Measurements from ENCODE around the gene HOXD9.

HOXD9 gene

GRCh38 chr2:176101216-176101830, 21.2 kb upstream of the HOXD9 start:
- H3K36me3 Mint-ChIP-seq: no peaks in the 10 kb centered on the region
- peaks cover 60% of the 10 kb centered on the region for H3K27me3 Mint-ChIP-seq
- no peak overlapping the region for H3K27ac Mint-ChIP-seq
- H3K4me3 Mint-ChIP-seq: no peak overlapping the region
- H3K9me3 Mint-ChIP-seq (ENCODE audit: low read depth): no peaks in the 10 kb centered on the region
- peaks cover 38% of the 10 kb centered on the region for H3K4me1 Mint-ChIP-seq (ENCODE audit: low read depth)

- Mint-ChIP-seq H3K27ac (no peak overlapping the region), H3K9me3 (ENCODE audit: low read depth) (no peaks in the 10 kb centered on the region), H3K4me1 (ENCODE audit: low read depth) (peaks cover 35% of the 10 kb centered on the region), H3K36me3 (no peaks in the 10 kb centered on the region), H3K27me3 (peaks cover 57% of the 10 kb centered on the region), H3K4me3 (no peak overlapping the region)
Measured at GRCh38 chr2:176101842-176102241, 20.7 kb upstream of the HOXD9 start.

- H3K27me3 Mint-ChIP-seq: peaks cover 57% of the 10 kb centered on the region
- no peak overlapping the region for H3K27ac Mint-ChIP-seq
- H3K4me3 Mint-ChIP-seq: no peak overlapping the region
- no peaks in the 10 kb centered on the region for H3K36me3 Mint-ChIP-seq
- peaks cover 33% of the 10 kb centered on the region for H3K4me1 Mint-ChIP-seq (ENCODE audit: low read depth)
- no peaks in the 10 kb centered on the region for H3K9me3 Mint-ChIP-seq (ENCODE audit: low read depth)
Measured at GRCh38 chr2:176102309-176102866, 20.1 kb upstream of the HOXD9 start.

- H3K4me3 Mint-ChIP-seq: no peak overlapping the region
- peaks cover 25% of the 10 kb centered on the region for H3K4me1 Mint-ChIP-seq (ENCODE audit: low read depth)
- H3K27me3 Mint-ChIP-seq: peaks cover 52% of the 10 kb centered on the region
- no peak overlapping the region for H3K27ac Mint-ChIP-seq
- no peaks in the 10 kb centered on the region for H3K36me3 Mint-ChIP-seq
- H3K9me3 Mint-ChIP-seq (ENCODE audit: low read depth): no peaks in the 10 kb centered on the region
Measured at GRCh38 chr2:176103194-176103593, 19.3 kb upstream of the HOXD9 start.

GRCh38 chr2:176103742-176104315, 18.7 kb upstream of the HOXD9 start:
- Mint-ChIP-seq H3K27me3 (peaks cover 51% of the 10 kb centered on the region), H3K4me3 (no peak overlapping the region), H3K27ac (no peak overlapping the region), H3K9me3 (ENCODE audit: low read depth) (no peaks in the 10 kb centered on the region), H3K36me3 (no peaks in the 10 kb centered on the region), H3K4me1 (ENCODE audit: low read depth) (peaks cover 26% of the 10 kb centered on the region)

GRCh38 chr2:176104316-176105077, 18.0 kb upstream of the HOXD9 start:
- H3K4me3 Mint-ChIP-seq: no peak overlapping the region
- H3K4me1 Mint-ChIP-seq (ENCODE audit: low read depth): peaks cover 30% of the 10 kb centered on the region
- no peak overlapping the region for H3K27ac Mint-ChIP-seq
- H3K36me3 Mint-ChIP-seq: no peaks in the 10 kb centered on the region
- peaks cover 52% of the 10 kb centered on the region for H3K27me3 Mint-ChIP-seq
- H3K9me3 Mint-ChIP-seq (ENCODE audit: low read depth): no peaks in the 10 kb centered on the region

- H3K4me3 Mint-ChIP-seq: no peak overlapping the region
- no peak overlapping the region for H3K27ac Mint-ChIP-seq
- H3K27me3 Mint-ChIP-seq: peaks cover 56% of the 10 kb centered on the region
Measured at GRCh38 chr2:176105078-176105729, 17.3 kb upstream of the HOXD9 start.

GRCh38 chr2:176105730-176106580, 16.6 kb upstream of the HOXD9 start:
- Mint-ChIP-seq H3K9me3 (ENCODE audit: low read depth) (no peaks in the 10 kb centered on the region), H3K27ac (no peak overlapping the region), H3K27me3 (peaks cover 59% of the 10 kb centered on the region), H3K36me3 (no peaks in the 10 kb centered on the region), H3K4me3 (peak overlapping the region; percentile 84), H3K4me1 (ENCODE audit: low read depth) (peaks cover 30% of the 10 kb centered on the region)

More at GRCh38 chr2:176105078-176105729, 17.3 kb upstream of the HOXD9 start:
- Mint-ChIP-seq H3K36me3 (no peaks in the 10 kb centered on the region), H3K9me3 (ENCODE audit: low read depth) (no peaks in the 10 kb centered on the region), H3K4me1 (ENCODE audit: low read depth) (peaks cover 30% of the 10 kb centered on the region)

- Mint-ChIP-seq H3K4me3 (peak within 1 kb of the TSS; percentile 84), H3K27ac (peak within 1 kb of the TSS; percentile 41), H3K9me3 (ENCODE audit: low read depth) (no peaks in the 10 kb centered on the region), H3K4me1 (ENCODE audit: low read depth) (peaks cover 32% of the 10 kb centered on the region), H3K36me3 (peaks cover 2% of the 10 kb centered on the region), H3K27me3 (peaks cover 61% of the 10 kb centered on the region)
Measured at GRCh38 chr2:176106581-176107539, 15.7 kb upstream of the HOXD9 start, which contains the start of gene HOXD11. Gene HOXD11 (plus strand): TSS chr2:176107280. CDS start chr2:176107356, 76 bp downstream.

GRCh38 chr2:176107731-176108181, 14.8 kb upstream of the HOXD9 start:
- no peak overlapping the region for H3K4me3 Mint-ChIP-seq
- H3K27me3 Mint-ChIP-seq: peaks cover 58% of the 10 kb centered on the region
- H3K9me3 Mint-ChIP-seq (ENCODE audit: low read depth): no peaks in the 10 kb centered on the region
- H3K27ac Mint-ChIP-seq: no peak overlapping the region
- H3K4me1 Mint-ChIP-seq (ENCODE audit: low read depth): peaks cover 32% of the 10 kb centered on the region
- peaks cover 2% of the 10 kb centered on the region for H3K36me3 Mint-ChIP-seq

- peak overlapping the region; percentile 23 for H3K4me3 Mint-ChIP-seq
- peaks cover 61% of the 10 kb centered on the region for H3K27me3 Mint-ChIP-seq
- H3K36me3 Mint-ChIP-seq: peaks cover 2% of the 10 kb centered on the region
- H3K4me1 Mint-ChIP-seq (ENCODE audit: low read depth): peaks cover 28% of the 10 kb centered on the region
- peak overlapping the region; percentile 25 for H3K27ac Mint-ChIP-seq
- H3K9me3 Mint-ChIP-seq (ENCODE audit: low read depth): no peaks in the 10 kb centered on the region
Measured at GRCh38 chr2:176109192-176109901, 13.2 kb upstream of the HOXD9 start.

GRCh38 chr2:176109946-176110345, 12.6 kb upstream of the HOXD9 start:
- peak overlapping the region; percentile 25 for H3K27ac Mint-ChIP-seq

More at GRCh38 chr2:176109946-176110345, 12.6 kb upstream of the HOXD9 start:
- no peak overlapping the region for H3K4me3 Mint-ChIP-seq
- H3K4me1 Mint-ChIP-seq (ENCODE audit: low read depth): peaks cover 23% of the 10 kb centered on the region
- H3K36me3 Mint-ChIP-seq: peaks cover 2% of the 10 kb centered on the region
- no peaks in the 10 kb centered on the region for H3K9me3 Mint-ChIP-seq (ENCODE audit: low read depth)
- H3K27me3 Mint-ChIP-seq: peaks cover 60% of the 10 kb centered on the region
